Measurements from ENCODE around the gene CAPN11. TPM values are rescaled to one million over a fixed set of nuclear protein-coding genes. Genes with fewer than 3 reads are reported as not detected.

The CAPN11 gene
- total RNA-seq, 4 donors from 2014 or later, result 0.42 TPM; not detected in 3

DNA sequence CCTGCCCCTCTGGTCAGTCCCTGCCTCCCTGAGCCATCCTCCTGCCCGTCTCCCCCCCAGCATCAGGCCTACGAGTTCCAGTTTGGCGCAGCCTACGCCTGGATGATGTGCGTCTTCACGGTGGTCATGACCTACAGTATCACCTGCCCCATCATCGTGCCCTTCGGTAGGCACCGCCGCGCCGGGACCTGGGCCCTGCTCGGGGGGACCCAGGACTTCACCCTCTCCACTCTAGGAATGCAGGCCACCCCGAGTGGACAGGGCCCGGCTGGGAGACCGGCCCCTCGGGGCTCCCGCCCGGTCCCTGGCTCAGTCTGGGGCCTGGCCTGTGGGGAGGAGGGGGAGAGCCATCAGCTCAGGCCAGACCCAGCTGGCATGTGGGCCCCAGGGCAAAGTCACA, 6.1 kb upstream of the CAPN11 start:
- no peaks in the 10 kb centered on the region for H3K27me3 ChIP-seq
- intact Hi-C loops (cut with DNase I; ENCODE audit: low total_unique reads) (loop anchor here (1.0 kb wide), 1 partner anchor 56 kb away; no protein-coding TSS in a partner anchor), in situ Hi-C loops (cut with MboI; ENCODE audit: low sequenced_read_pairs in 4 of 4) (loop anchor here in 2 of 4 donors (5.0 to 25.0 kb wide), 2 partner anchors 50 to 185 kb away; partner anchors contain the start of gene SPATS1 (in 2 of the 2))
- DNase-seq, result no peak
- H3K4me3 ChIP-seq, result no peak overlapping the region
- H3K4me1 ChIP-seq, result peaks cover 0 to 3% of the 10 kb centered on the region in 2 donors
- H3K36me3 ChIP-seq, result peaks cover 0 to 43% of the 10 kb centered on the region in 2 donors
- no peak overlapping the region for H3K27ac ChIP-seq
- no peak for TF ChIP-seq POLR2A (IDR thresholded peaks at IDR 0.05)
- TF ChIP-seq, protein P1, sequence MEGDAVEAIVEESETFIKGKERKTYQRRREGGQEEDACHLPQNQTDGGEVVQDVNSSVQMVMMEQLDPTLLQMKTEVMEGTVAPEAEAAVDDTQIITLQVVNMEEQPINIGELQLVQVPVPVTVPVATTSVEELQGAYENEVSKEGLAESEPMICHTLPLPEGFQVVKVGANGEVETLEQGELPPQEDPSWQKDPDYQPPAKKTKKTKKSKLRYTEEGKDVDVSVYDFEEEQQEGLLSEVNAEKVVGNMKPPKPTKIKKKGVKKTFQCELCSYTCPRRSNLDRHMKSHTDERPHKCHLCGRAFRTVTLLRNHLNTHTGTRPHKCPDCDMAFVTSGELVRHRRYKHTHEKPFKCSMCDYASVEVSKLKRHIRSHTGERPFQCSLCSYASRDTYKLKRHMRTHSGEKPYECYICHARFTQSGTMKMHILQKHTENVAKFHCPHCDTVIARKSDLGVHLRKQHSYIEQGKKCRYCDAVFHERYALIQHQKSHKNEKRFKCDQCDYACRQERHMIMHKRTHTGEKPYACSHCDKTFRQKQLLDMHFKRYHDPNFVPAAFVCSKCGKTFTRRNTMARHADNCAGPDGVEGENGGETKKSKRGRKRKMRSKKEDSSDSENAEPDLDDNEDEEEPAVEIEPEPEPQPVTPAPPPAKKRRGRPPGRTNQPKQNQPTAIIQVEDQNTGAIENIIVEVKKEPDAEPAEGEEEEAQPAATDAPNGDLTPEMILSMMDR (IDR thresholded peaks at IDR 0.05 in 4 of 5, conservative IDR thresholded peaks at IDR 0.05 in 1 of 5), result no peak
- ATAC-seq, result no peak
- no peaks in the 10 kb centered on the region for H3K9me3 ChIP-seq

DNA sequence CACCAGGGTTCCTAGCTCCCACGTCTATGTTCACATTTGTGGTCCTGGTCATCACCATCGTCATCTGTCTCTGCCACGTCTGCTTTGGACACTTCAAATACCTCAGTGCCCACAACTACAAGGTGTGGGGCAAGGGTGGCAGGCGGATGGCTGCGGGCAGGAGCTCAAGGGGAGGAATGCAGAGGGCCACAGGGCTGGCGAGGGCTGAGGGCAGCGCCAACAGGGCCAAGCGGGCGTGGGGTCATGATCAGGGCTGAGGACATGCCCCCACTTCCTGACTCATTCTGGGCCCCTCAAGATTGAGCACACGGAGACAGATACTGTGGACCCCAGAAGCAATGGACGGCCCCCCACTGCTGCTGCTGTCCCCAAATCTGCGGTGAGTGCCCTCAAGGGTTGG, 4.6 kb upstream of the CAPN11 start:
- peaks cover 0 to 3% of the 10 kb centered on the region in 2 donors for H3K4me1 ChIP-seq
- DNase-seq (no peak), ATAC-seq (no peak)
- H3K27ac ChIP-seq, result no peak overlapping the region
- H3K27me3 ChIP-seq, result no peaks in the 10 kb centered on the region
- H3K36me3 ChIP-seq, result peaks cover 0 to 27% of the 10 kb centered on the region in 2 donors
- H3K9me3 ChIP-seq, result no peaks in the 10 kb centered on the region
- H3K4me3 ChIP-seq, result no peak overlapping the region
- no peak for TF ChIP-seq POLR2A (IDR thresholded peaks at IDR 0.05)
- TF ChIP-seq, protein P1 (IDR thresholded peaks at IDR 0.05 in 4 of 5, conservative IDR thresholded peaks at IDR 0.05 in 1 of 5), result no peak
- in situ Hi-C loops (cut with MboI; ENCODE audit: low sequenced_read_pairs in 4 of 4), result loop anchor here in 2 of 4 donors (5.0 to 25.0 kb wide), 2 partner anchors 52 to 183 kb away; partner anchors contain the start of gene SPATS1 (in 2 of the 2)
- intact Hi-C loops (cut with DNase I; ENCODE audit: low total_unique reads), result no loop called here

DNA sequence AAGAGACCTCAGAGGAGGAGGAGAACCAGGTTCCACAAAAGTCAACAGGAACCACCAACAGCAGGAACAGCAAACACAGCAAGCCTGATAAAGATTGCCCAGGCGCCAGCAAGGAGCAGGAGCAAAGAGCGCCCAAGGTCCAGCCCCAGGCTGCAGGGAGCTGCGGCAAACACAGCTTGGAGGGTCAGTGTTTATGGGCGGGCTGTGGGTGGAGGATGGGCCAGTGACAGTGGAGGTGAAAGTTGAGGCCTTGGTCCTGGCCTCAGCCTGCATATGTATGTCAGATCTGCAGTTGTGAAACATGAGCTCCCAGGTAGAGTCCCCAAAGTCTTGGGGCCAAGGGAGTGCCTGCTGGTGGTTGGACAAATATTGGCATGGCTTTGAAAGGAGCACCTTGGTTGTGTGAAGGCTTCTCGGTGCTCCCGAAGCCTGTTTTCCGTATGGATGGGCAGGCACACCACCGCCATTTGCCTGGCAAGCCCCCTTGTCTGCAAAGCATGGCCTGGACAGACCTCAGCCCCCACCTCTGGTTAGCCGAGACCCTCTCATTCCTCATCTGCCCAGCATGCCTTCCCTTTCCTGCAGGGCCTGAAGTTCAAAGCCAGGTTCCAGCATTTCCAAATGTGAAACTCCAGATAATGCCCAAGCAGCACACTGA, 2.0 kb upstream of the CAPN11 start:
- H3K4me3 ChIP-seq, result no peak overlapping the region
- no peaks in the 10 kb centered on the region for H3K27me3 ChIP-seq
- no peak for TF ChIP-seq POLR2A (IDR thresholded peaks at IDR 0.05)
- TF ChIP-seq, protein P1 (IDR thresholded peaks at IDR 0.05 in 4 of 5, conservative IDR thresholded peaks at IDR 0.05 in 1 of 5), result no peak
- intact Hi-C loops (cut with DNase I; ENCODE audit: low total_unique reads), result no loop called here
- peaks cover 0 to 13% of the 10 kb centered on the region in 2 donors for H3K36me3 ChIP-seq
- in situ Hi-C loops (cut with MboI; ENCODE audit: low sequenced_read_pairs in 4 of 4), result loop anchor here in 2 of 4 donors (25.0 kb wide), 1 partner anchor 181 kb away; the partner anchor contains the start of gene SPATS1 (in 2 of the 2)
- no peaks in the 10 kb centered on the region for H3K9me3 ChIP-seq
- H3K27ac ChIP-seq, result no peak overlapping the region
- DNase-seq (no peak), ATAC-seq (no peak)
- H3K4me1 ChIP-seq, result peaks cover 0 to 2% of the 10 kb centered on the region in 2 donors

DNA sequence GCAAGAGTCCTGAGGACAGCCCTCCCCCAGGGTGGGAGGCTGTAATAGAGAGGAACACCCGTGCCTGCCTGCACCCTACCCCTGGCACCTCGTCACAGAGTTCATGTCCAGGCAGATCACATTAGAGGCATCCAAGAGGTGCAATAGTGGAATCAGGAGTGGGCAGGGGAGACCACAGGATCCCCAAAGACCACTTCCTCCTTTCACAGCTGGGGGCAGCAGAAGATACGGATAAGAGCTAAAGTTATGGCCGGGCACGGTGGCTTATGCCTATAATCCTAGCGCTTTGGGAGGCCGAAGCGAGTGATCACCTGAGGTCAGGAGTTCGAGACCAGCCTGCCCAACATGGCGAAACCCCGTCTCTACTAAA, 1.5 kb upstream of the CAPN11 start:
- H3K27me3 ChIP-seq, result no peaks in the 10 kb centered on the region
- in situ Hi-C loops (cut with MboI; ENCODE audit: low sequenced_read_pairs in 4 of 4) (loop anchor here in 2 of 4 donors (25.0 kb wide), 1 partner anchor 180 kb away; the partner anchor contains the start of gene SPATS1 (in 2 of the 2)), intact Hi-C loops (cut with DNase I; ENCODE audit: low total_unique reads) (no loop called here)
- H3K4me1 ChIP-seq, result no peaks in the 10 kb centered on the region
- no peaks in the 10 kb centered on the region for H3K9me3 ChIP-seq
- no peak overlapping the region for H3K4me3 ChIP-seq
- H3K27ac ChIP-seq, result no peak overlapping the region
- no peak for TF ChIP-seq POLR2A (IDR thresholded peaks at IDR 0.05)
- TF ChIP-seq, protein P1 (IDR thresholded peaks at IDR 0.05 in 4 of 5, conservative IDR thresholded peaks at IDR 0.05 in 1 of 5), result no peak
- DNase-seq (no peak), ATAC-seq (no peak)
- peaks cover 0 to 13% of the 10 kb centered on the region in 2 donors for H3K36me3 ChIP-seq

Measured in gastrocnemius medialis (tissue), 4 donors.